GM12878 (cell line): Measurements from ENCODE around the gene EMC1. TPM values are rescaled to one million over a fixed set of nuclear protein-coding genes. Genes with fewer than 3 reads are reported as not detected.

Experiments
- ATF7 ChIP-seq: fragments of 450-650 bp; IDR thresholded peaks from 2 replicates; pipeline ENCODE4 v1.6.1; 2016; ENCODE audit warnings: low read depth, mild to moderate bottlenecking
- BRCA1 ChIP-seq: IDR thresholded peaks from 2 replicates; pipeline ENCODE4 v1.6.1; 2011; ENCODE audit warnings: low read depth, low read length, improper control_type of control experiment
- HCFC1 ChIP-seq: fragments of 150-350 bp; IDR thresholded peaks from 2 replicates; pipeline ENCODE4 v1.6.1; 2014; ENCODE audit warnings: low read length
- HDAC6 ChIP-seq: fragments of 200-600 bp; sonication (generic); IDR thresholded peaks from one replicate; pipeline ENCODE4 v1.8.0; 2017; ENCODE audit warnings: antibody characterized with exemption; ENCODE audit not compliant: unreplicated experiment
- IKZF2 ChIP-seq, 2 experiments: fragments of 450-650 bp; IDR thresholded peaks; 2 replicates each; pipeline ENCODE4 v1.6.1; 2017; ENCODE audit warnings: mild to moderate bottlenecking in 2 of 2, moderate library complexity in 2 of 2
- NR2F1 ChIP-seq: fragments of 450-650 bp; conservative IDR thresholded peaks from 2 replicates; pipeline ENCODE4 v1.6.1; 2017; ENCODE audit warnings: mild to moderate bottlenecking
- PAX5 ChIP-seq: IDR thresholded peaks from 2 replicates; pipeline ENCODE4 v1.6.1; 2011; ENCODE audit warnings: low read depth, low read length, borderline replicate concordance
- POLR2A ChIP-seq: IDR thresholded peaks from 2 replicates; pipeline ENCODE4 v1.6.1; 2011; ENCODE audit warnings: low read depth, mild to moderate bottlenecking, low read length
- SMAD5 ChIP-seq: IDR thresholded peaks from 2 replicates; pipeline ENCODE4 v1.6.1; 2016; ENCODE audit warnings: antibody characterized with exemption, low read depth
- SPI1 ChIP-seq: IDR thresholded peaks from 2 replicates; pipeline ENCODE4 v1.6.1; 2011; ENCODE audit warnings: low read depth, mild to moderate bottlenecking, low read length, moderate library complexity, borderline replicate concordance; ENCODE audit not compliant: insufficient read depth
- SRF ChIP-seq, 2 experiments: IDR thresholded peaks; 2 replicates each; pipeline ENCODE4 v1.6.1; 2011; ENCODE audit warnings: low read depth in 2 of 2, low read length in 2 of 2, mild to moderate bottlenecking in 1 of 2, moderate library complexity in 1 of 2
- TAF1 ChIP-seq: IDR thresholded peaks from 2 replicates; pipeline ENCODE4 v1.6.1; 2011; ENCODE audit warnings: mild to moderate bottlenecking, low read depth, low read length, borderline replicate concordance
- ZNF384 ChIP-seq: IDR thresholded peaks from 2 replicates; pipeline ENCODE4 v1.6.1; 2012; ENCODE audit warnings: low read depth, mild to moderate bottlenecking, low read length, improper control_type of control experiment, borderline replicate concordance
- ZNF622 ChIP-seq: fragments of 450-650 bp; IDR thresholded peaks from 2 replicates; pipeline ENCODE4 v1.6.1; 2017; ENCODE audit warnings: mild to moderate bottlenecking, inconsistent platforms
- polyA plus RNA-seq, 11 experiments: library from polyadenylated mRNA; depleted of rRNA in 4 of 11; unstranded in 6 of 11; stranded (reverse) in 5 of 11; fragments of >200 nt; fragmentation: Nextera tagmentation in 4 of 11; fragmentation: Illumina TruSeq in 1 of 11; extraction: Ambion mirVana in 4 of 11; extraction: Trizol in 1 of 11; gene quantifications; 1 replicate in 1 of 11; 2 replicates in 10 of 11; pipeline versions ENCODE4 v1.2.1 to v1.2.3, GENCODE V29; 2011 to 2016; ENCODE audit warnings: inconsistent platforms in 2 of 11, missing spikeins in 2 of 11, low read depth in 1 of 11
- total RNA-seq, 4 experiments: library from RNA; depleted of rRNA in 3 of 4; stranded (reverse); fragments of >200 nt in 3 of 4; fragmentation: Illumina TruSeq in 1 of 4; extraction: Trizol in 1 of 4; gene quantifications; 2 replicates each; pipeline versions ENCODE4 v1.2.1 to v1.2.3, GENCODE V29; 2013 to 2021
- TF ChIP-seq, protein P1 (sequence below): fragments of 450-650 bp; IDR thresholded peaks from 2 replicates; pipeline ENCODE4 v1.6.1; 2018; ENCODE audit warnings: borderline replicate concordance, mild to moderate bottlenecking; ENCODE audit not compliant: partially characterized antibody
- TF ChIP-seq, protein P2 (sequence below): fragments of 450-650 bp; IDR thresholded peaks from 2 replicates; pipeline ENCODE4 v1.6.1; 2017; ENCODE audit warnings: mild to moderate bottlenecking, moderate library complexity
- TF ChIP-seq, protein P3 (sequence below): fragments of 450-650 bp; IDR thresholded peaks from 2 replicates; pipeline ENCODE4 v1.6.1; 2017; ENCODE audit warnings: mild to moderate bottlenecking
- TF ChIP-seq, protein P4 (sequence below): fragments of 150-350 bp; IDR thresholded peaks from 2 replicates; pipeline ENCODE4 v1.6.1; 2014; ENCODE audit warnings: mild to moderate bottlenecking, low read depth, low read length

Gene EMC1
- total and polyA plus RNA-seq, 10 of the 15 experiments (the other 5 are each of a cell fraction or from before 2014, with no cell fraction given) = 12.2 to 43.6 (median 20.6) TPM

DNA sequence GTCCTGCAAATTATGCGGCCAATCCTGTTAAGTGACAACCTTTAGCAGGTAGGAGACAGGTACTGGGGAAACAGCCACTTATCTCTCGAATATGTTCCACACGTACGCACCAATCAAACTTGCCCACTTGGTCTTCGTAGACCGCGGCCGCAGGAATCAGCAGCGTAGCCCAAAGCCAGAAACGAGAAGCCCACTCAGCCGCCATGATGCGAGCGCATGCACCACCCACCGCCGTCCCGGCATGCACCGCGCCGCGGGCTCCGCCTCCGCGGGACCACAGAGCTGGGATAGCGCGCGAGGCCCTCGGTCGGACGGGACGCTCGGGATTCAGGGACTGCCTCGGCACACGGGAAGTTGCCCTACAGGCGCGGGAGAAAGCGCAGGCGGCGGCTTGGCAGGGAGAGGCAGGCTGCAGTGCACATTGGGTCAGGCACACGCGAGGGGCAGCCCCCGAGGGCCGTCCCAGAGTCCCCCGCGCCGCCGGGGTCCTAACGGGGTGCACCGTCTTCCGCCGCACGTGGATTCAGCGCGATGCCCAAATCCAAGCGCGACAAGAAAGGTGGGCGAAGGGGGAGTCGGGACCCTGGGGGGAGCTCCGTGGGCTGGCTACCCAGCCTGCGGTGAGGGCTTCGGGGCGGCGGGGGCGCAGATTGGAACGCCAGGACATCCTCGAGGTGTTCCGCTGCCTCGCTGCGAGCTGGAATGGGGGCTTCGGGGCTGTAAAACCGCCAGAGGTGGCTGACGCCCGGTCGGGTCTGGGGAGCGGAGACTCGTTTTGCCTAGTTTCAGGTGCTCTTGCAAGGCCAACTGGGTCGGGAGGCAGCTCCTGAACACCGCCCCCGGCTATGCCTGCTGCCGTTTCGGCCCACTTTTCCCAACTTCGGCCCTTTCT, at the start of gene EMC1, which contains the start of gene MRTO4 (continued):
- TF ChIP-seq, protein P1, sequence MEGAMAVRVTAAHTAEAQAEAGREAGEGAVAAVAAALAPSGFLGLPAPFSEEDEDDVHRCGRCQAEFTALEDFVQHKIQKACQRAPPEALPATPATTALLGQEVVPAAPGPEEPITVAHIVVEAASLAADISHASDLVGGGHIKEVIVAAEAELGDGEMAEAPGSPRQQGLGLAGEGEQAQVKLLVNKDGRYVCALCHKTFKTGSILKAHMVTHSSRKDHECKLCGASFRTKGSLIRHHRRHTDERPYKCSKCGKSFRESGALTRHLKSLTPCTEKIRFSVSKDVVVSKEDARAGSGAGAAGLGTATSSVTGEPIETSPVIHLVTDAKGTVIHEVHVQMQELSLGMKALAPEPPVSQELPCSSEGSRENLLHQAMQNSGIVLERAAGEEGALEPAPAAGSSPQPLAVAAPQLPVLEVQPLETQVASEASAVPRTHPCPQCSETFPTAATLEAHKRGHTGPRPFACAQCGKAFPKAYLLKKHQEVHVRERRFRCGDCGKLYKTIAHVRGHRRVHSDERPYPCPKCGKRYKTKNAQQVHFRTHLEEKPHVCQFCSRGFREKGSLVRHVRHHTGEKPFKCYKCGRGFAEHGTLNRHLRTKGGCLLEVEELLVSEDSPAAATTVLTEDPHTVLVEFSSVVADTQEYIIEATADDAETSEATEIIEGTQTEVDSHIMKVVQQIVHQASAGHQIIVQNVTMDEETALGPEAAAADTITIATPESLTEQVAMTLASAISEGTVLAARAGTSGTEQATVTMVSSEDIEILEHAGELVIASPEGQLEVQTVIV = peak; percentile 73
- TF ChIP-seq SPI1 (no peak), ATF7 (no peak), TAF1 (peak; percentile 92), ZNF622 (no peak), ZNF384 (no peak), BRCA1 (no peak), HDAC6 (peak; percentile 59), POLR2A (peak; percentile 99), HCFC1 (peak; percentile 75), SRF (IDR thresholded peaks at IDR 0.05; ENCODE audit: low read depth in 2 of 2, low read length in 2 of 2) (peak; percentile 3 to 61; a peak in 1 of 4 replicates), NR2F1 (0 out of 2 replicates have a peak, but pooled peaks have one; percentile 50), PAX5 (peak; percentile 45; the same call in 1 of the 2 replicates), IKZF2 (IDR thresholded peaks at IDR 0.05) (peak; percentile 34 to 65; a peak in 2 of 4 replicates), SMAD5 (peak; percentile 67)
- TF ChIP-seq, protein P2, sequence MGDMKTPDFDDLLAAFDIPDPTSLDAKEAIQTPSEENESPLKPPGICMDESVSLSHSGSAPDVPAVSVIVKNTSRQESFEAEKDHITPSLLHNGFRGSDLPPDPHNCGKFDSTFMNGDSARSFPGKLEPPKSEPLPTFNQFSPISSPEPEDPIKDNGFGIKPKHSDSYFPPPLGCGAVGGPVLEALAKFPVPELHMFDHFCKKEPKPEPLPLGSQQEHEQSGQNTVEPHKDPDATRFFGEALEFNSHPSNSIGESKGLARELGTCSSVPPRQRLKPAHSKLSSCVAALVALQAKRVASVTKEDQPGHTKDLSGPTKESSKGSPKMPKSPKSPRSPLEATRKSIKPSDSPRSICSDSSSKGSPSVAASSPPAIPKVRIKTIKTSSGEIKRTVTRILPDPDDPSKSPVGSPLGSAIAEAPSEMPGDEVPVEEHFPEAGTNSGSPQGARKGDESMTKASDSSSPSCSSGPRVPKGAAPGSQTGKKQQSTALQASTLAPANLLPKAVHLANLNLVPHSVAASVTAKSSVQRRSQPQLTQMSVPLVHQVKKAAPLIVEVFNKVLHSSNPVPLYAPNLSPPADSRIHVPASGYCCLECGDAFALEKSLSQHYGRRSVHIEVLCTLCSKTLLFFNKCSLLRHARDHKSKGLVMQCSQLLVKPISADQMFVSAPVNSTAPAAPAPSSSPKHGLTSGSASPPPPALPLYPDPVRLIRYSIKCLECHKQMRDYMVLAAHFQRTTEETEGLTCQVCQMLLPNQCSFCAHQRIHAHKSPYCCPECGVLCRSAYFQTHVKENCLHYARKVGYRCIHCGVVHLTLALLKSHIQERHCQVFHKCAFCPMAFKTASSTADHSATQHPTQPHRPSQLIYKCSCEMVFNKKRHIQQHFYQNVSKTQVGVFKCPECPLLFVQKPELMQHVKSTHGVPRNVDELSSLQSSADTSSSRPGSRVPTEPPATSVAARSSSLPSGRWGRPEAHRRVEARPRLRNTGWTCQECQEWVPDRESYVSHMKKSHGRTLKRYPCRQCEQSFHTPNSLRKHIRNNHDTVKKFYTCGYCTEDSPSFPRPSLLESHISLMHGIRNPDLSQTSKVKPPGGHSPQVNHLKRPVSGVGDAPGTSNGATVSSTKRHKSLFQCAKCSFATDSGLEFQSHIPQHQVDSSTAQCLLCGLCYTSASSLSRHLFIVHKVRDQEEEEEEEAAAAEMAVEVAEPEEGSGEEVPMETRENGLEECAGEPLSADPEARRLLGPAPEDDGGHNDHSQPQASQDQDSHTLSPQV = peak; percentile 96
- TF ChIP-seq, protein P3, sequence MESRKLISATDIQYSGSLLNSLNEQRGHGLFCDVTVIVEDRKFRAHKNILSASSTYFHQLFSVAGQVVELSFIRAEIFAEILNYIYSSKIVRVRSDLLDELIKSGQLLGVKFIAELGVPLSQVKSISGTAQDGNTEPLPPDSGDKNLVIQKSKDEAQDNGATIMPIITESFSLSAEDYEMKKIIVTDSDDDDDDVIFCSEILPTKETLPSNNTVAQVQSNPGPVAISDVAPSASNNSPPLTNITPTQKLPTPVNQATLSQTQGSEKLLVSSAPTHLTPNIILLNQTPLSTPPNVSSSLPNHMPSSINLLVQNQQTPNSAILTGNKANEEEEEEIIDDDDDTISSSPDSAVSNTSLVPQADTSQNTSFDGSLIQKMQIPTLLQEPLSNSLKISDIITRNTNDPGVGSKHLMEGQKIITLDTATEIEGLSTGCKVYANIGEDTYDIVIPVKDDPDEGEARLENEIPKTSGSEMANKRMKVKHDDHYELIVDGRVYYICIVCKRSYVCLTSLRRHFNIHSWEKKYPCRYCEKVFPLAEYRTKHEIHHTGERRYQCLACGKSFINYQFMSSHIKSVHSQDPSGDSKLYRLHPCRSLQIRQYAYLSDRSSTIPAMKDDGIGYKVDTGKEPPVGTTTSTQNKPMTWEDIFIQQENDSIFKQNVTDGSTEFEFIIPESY = peak; percentile 27; the same call in 1 of the 2 replicates
- TF ChIP-seq, protein P4, sequence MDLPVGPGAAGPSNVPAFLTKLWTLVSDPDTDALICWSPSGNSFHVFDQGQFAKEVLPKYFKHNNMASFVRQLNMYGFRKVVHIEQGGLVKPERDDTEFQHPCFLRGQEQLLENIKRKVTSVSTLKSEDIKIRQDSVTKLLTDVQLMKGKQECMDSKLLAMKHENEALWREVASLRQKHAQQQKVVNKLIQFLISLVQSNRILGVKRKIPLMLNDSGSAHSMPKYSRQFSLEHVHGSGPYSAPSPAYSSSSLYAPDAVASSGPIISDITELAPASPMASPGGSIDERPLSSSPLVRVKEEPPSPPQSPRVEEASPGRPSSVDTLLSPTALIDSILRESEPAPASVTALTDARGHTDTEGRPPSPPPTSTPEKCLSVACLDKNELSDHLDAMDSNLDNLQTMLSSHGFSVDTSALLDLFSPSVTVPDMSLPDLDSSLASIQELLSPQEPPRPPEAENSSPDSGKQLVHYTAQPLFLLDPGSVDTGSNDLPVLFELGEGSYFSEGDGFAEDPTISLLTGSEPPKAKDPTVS = no peak
